K562 (cell line): ENCODE results near the gene TXNRD1. TPM values are rescaled to one million over a fixed set of nuclear protein-coding genes. Genes with fewer than 3 reads are reported as not detected.

Source experiments
- ATF1 ChIP-seq, 2 experiments: fragments of 450-650 bp in 1 of 2; IDR thresholded peaks; 2 replicates each; pipeline ENCODE4 v1.6.1; 2016; ENCODE audit warnings: missing compliant biosample characterization in 1 of 2, missing genetic modification characterization in 1 of 2
- BDP1 ChIP-seq: IDR thresholded peaks from 3 replicates; pipeline ENCODE4 v1.6.1; 2011; ENCODE audit not compliant: insufficient read length, insufficient read depth
- CCNT2 ChIP-seq: IDR thresholded peaks from 2 replicates; pipeline ENCODE4 v1.6.1; 2011; ENCODE audit warnings: borderline replicate concordance, low read depth, mild to moderate bottlenecking, moderate library complexity, mixed read lengths, low read length; ENCODE audit not compliant: insufficient read length; ENCODE audit errors: extremely low read depth
- CTBP1 ChIP-seq: fragments of 450-650 bp; IDR thresholded peaks from 2 replicates; pipeline ENCODE4 v1.6.1; 2016; ENCODE audit warnings: borderline replicate concordance
- HDAC1 ChIP-seq, 2 experiments: fragments of 450-650 bp; IDR thresholded peaks; 2 replicates each; pipeline ENCODE4 v1.6.1; 2016 to 2017; ENCODE audit warnings: inconsistent platforms in 1 of 2, mild to moderate bottlenecking in 1 of 2, moderate library complexity in 1 of 2
- MGA ChIP-seq: fragments of 450-650 bp; IDR thresholded peaks from 2 replicates; pipeline ENCODE4 v1.6.1; 2016; ENCODE audit warnings: mild to moderate bottlenecking, moderate library complexity
- SAP30 ChIP-seq: fragments of 200-600 bp; sonication (generic); IDR thresholded peaks from 2 replicates; pipeline ENCODE4 v1.6.1; 2012; ENCODE audit warnings: borderline replicate concordance, low read depth, mild to moderate bottlenecking, moderate library complexity, low read length, control low read depth, inconsistent platforms; ENCODE audit not compliant: insufficient read depth, poor library complexity, severe bottlenecking
- SMAD4 ChIP-seq: fragments of 250-450 bp; sonication (Bioruptor Pico); conservative IDR thresholded peaks from 2 replicates; pipeline ENCODE4 v1.8.0; 2021; ENCODE audit warnings: inconsistent platforms, mild to moderate bottlenecking, moderate library complexity
- SP2 ChIP-seq: IDR thresholded peaks from 2 replicates; pipeline ENCODE4 v1.6.1; 2011; ENCODE audit warnings: mild to moderate bottlenecking, low read depth, low read length, moderate library complexity; ENCODE audit not compliant: poor library complexity, severe bottlenecking; ENCODE audit errors: extremely low read depth
- SREBF2 ChIP-seq: sonication (generic); formaldehyde crosslinking; IDR thresholded peaks from 2 replicates; pipeline ENCODE4 v1.4.0; 2020; ENCODE audit warnings: mild to moderate bottlenecking, missing genetic modification reagents
- TAF9B ChIP-seq: fragments of 450-650 bp; IDR thresholded peaks from 2 replicates; pipeline ENCODE4 v1.6.1; 2018; ENCODE audit warnings: mild to moderate bottlenecking; ENCODE audit not compliant: partially characterized antibody
- ZNF324 ChIP-seq: fragments of 250-450 bp; sonication (Bioruptor Pico); IDR thresholded peaks from 2 replicates; pipeline ENCODE4 v1.4.0; 2020; ENCODE audit warnings: mild to moderate bottlenecking
- polyA plus RNA-seq, 8 experiments: library from polyadenylated mRNA; depleted of rRNA in 4 of 8; stranded (reverse) in 5 of 8; unstranded in 3 of 8; fragments of >200 nt; fragmentation: Nextera tagmentation in 2 of 8; fragmentation: Illumina TruSeq in 1 of 8; extraction: Ambion mirVana in 2 of 8; extraction: Trizol in 1 of 8; gene quantifications; 2 replicates each; pipeline versions ENCODE4 v1.2.1 to v1.2.3, GENCODE V29; 2011 to 2014; ENCODE audit warnings: inconsistent platforms in 1 of 8, missing spikeins in 1 of 8
- total RNA-seq, 7 experiments: library from RNA; depleted of rRNA in 6 of 7; stranded (reverse); fragments of >200 nt in 6 of 7; fragmentation: Illumina TruSeq in 2 of 7; extraction: Trizol in 2 of 7; gene quantifications; 2 replicates each; pipeline versions ENCODE4 v1.2.1 to v1.2.3, GENCODE V29; 2011 to 2021; ENCODE audit warnings: low replicate concordance in 1 of 7

TXNRD1 gene
- total and polyA plus RNA-seq, 9 of the 15 experiments (the other 6 are each of a cell fraction or from before 2014, with no cell fraction given) = 107 to 189 (median 146) TPM

DNA sequence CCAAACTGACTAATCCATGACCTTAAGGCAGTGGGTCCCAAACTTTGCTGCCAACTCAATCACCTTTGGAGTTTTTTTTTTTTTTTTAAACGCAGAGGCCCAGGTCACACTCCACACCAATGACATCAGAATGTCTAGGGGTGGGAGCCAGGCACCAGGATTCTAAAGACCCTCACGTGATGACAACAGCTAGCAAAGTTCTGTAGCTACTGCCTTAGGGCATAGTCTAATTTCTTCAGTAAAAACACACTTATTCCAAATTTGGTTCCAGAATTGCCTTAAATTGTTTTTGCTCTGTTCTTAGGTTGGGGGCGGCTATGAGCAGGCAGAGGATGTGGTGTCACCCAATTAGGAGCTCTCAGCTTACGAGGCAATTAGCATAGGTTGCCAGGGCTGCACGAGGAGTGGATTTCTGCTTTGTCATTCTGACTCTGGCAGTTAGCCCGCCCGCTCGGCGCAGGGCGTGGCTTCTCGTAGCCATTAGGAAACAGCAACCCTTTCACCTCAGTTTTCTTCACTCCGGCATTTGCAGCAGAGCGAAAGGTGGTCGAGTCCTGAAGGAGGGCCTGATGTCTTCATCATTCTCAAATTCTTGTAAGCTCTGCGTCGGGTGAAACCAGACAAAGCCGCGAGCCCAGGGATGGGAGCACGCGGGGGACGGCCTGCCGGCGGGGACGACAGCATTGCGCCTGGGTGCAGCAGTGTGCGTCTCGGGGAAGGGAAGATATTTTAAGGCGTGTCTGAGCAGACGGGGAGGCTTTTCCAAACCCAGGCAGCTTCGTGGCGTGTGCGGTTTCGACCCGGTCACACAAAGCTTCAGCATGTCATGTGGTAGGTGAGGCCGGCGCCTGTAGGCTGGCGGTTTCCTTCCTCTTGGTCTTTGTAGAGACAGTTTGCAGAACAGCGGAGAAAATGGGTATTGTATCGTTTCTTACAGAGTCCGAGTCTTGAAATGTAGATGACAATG is 71.2 kb downstream of the TXNRD1 start (continued):
- TF ChIP-seq MGA (peak; percentile 67), BDP1 (no peak), SREBF2 (no peak; the same call in 1 of the 2 replicates), ATF1 (CRISPR knock-in tag; IDR thresholded peaks at IDR 0.05) (no peak), ATF1 (tag; IDR thresholded peaks at IDR 0.05) (peak; percentile 77), CTBP1 (peak; percentile 73; the same call in 1 of the 2 replicates), TAF9B (peak; percentile 90), SMAD4 (no peak), SAP30 (peak; percentile 79), HDAC1 (IDR thresholded peaks at IDR 0.05) (peak; percentile 12 to 94; a peak in 3 of 4 replicates), SP2 (no peak), ZNF324 (CRISPR knock-in tag) (no peak), CCNT2 (peak; percentile 57)
